Erythroblast (primary cell): ENCODE data around the gene SELENOP.

Experiments
- GATA1 ChIP-seq: IDR thresholded peaks from 2 replicates; pipeline ENCODE4 v1.6.1; 2011; ENCODE audit warnings: low read depth, mild to moderate bottlenecking, control low read depth, low read length, moderate library complexity
- POLR2A ChIP-seq: IDR thresholded peaks from 2 replicates; pipeline ENCODE4 v1.6.1; 2011; ENCODE audit warnings: mild to moderate bottlenecking, low read length

GRCh38 chr5:42750507-42750906, 61.2 kb downstream of the SELENOP start:
- TF ChIP-seq POLR2A (no peak), GATA1 (no peak)
